ENCODE results near the gene FTO.

The FTO gene

GRCh38 chr16:54031107-54031760 lies 327.3 kb downstream of the FTO start:
- Histone ChIP-seq H3K4me1 (no peaks in the 10 kb centered on the region), H3K36me3 (no peaks in the 10 kb centered on the region), H3K27ac (no peak overlapping the region), H3K9me3 (peaks cover 0 to 3% (median 0%) of the 10 kb centered on the region in 3 donors), H3K27me3 (no peaks in the 10 kb centered on the region), H3K4me3 (no peak overlapping the region)
- TF ChIP-seq CTCF (IDR thresholded peaks at IDR 0.05): no peak
- intact Hi-C loops (cut with DNase I; ENCODE audit: low total_unique reads): no loop called here
- DNase-seq: no peak

- no peak for TF ChIP-seq CTCF (IDR thresholded peaks at IDR 0.05)
- H3K4me1 ChIP-seq: no peaks in the 10 kb centered on the region
- H3K27ac ChIP-seq: no peak overlapping the region
- no peaks in the 10 kb centered on the region for H3K27me3 ChIP-seq
- H3K4me3 ChIP-seq: no peak overlapping the region
- intact Hi-C loops (cut with DNase I; ENCODE audit: low total_unique reads): no loop called here
- H3K9me3 ChIP-seq: peaks cover 0 to 3% (median 0%) of the 10 kb centered on the region in 3 donors
- H3K36me3 ChIP-seq: no peaks in the 10 kb centered on the region
- no peak for DNase-seq
Measured at GRCh38 chr16:54033747-54034146, 329.8 kb downstream of the FTO start.

- H3K36me3 ChIP-seq: no peaks in the 10 kb centered on the region
- DNase-seq: no peak
- no peak overlapping the region for H3K4me3 ChIP-seq
- H3K4me1 ChIP-seq: no peaks in the 10 kb centered on the region
- no peak overlapping the region for H3K27ac ChIP-seq
- intact Hi-C loops (cut with DNase I; ENCODE audit: low total_unique reads): no loop called here
- no peaks in the 10 kb centered on the region for H3K27me3 ChIP-seq
- no peak for TF ChIP-seq CTCF (IDR thresholded peaks at IDR 0.05)
- peaks cover 0 to 3% (median 0%) of the 10 kb centered on the region in 3 donors for H3K9me3 ChIP-seq
Measured at GRCh38 chr16:54034684-54035083, 330.7 kb downstream of the FTO start.

GRCh38 chr16:54040480-54040879 lies 336.5 kb downstream of the FTO start:
- no peak for DNase-seq
- no peak overlapping the region for H3K27ac ChIP-seq
- intact Hi-C loops (cut with DNase I; ENCODE audit: low total_unique reads): no loop called here
- H3K9me3 ChIP-seq: no peaks in the 10 kb centered on the region
- TF ChIP-seq CTCF (IDR thresholded peaks at IDR 0.05): no peak
- H3K27me3 ChIP-seq: no peaks in the 10 kb centered on the region
- H3K36me3 ChIP-seq: no peaks in the 10 kb centered on the region
- H3K4me1 ChIP-seq: no peaks in the 10 kb centered on the region
- H3K4me3 ChIP-seq: no peak overlapping the region

GRCh38 chr16:54040975-54041374 lies 337.0 kb downstream of the FTO start:
- Histone ChIP-seq H3K4me1 (no peaks in the 10 kb centered on the region), H3K36me3 (no peaks in the 10 kb centered on the region), H3K27me3 (no peaks in the 10 kb centered on the region), H3K27ac (no peak overlapping the region), H3K4me3 (no peak overlapping the region), H3K9me3 (no peaks in the 10 kb centered on the region)
- DNase-seq: no peak
- intact Hi-C loops (cut with DNase I; ENCODE audit: low total_unique reads): no loop called here
- no peak for TF ChIP-seq CTCF (IDR thresholded peaks at IDR 0.05)
